MM.1S (cell line): Measurements from ENCODE around the gene FIGLA.

ENCODE experiments used
- DNase-seq: peaks from one replicate; pipeline ENCODE4 v3.0.0-alpha.2; 2015
- H2AFZ ChIP-seq: fragments of 300-600 bp; sonication (generic); 2 replicates; pipeline ENCODE4 v1.6.0; 2016; ENCODE audit warnings: antibody characterized with exemption, low read length
- H3F3A ChIP-seq: fragments of 300-600 bp; sonication (generic); 2 replicates; pipeline ENCODE4 v1.6.1; 2016; ENCODE audit warnings: mild to moderate bottlenecking, antibody characterized with exemption, low read length, moderate library complexity, mixed read lengths; ENCODE audit not compliant: insufficient read depth
- H3K27ac ChIP-seq: fragments of 300-600 bp; sonication (generic); 2 replicates; pipeline ENCODE4 v1.5.1; 2016; ENCODE audit warnings: mild to moderate bottlenecking, low read length
- H3K27me3 ChIP-seq: fragments of 300-600 bp; sonication (generic); replicated peaks from 2 replicates; pipeline ENCODE4 v1.6.0; 2016; ENCODE audit warnings: low read length; ENCODE audit not compliant: insufficient read depth
- H3K36me3 ChIP-seq: fragments of 300-600 bp; sonication (generic); replicated peaks from 2 replicates; pipeline ENCODE4 v1.6.1; 2016; ENCODE audit warnings: mild to moderate bottlenecking, low read length, mixed read lengths; ENCODE audit not compliant: insufficient read depth
- H3K4me1 ChIP-seq: fragments of 300-600 bp; sonication (generic); 2 replicates; pipeline ENCODE4 v1.6.1; 2016; ENCODE audit warnings: low read length, mixed read lengths
- H3K4me2 ChIP-seq: fragments of 300-600 bp; sonication (generic); 2 replicates; pipeline ENCODE4 v1.6.0; 2016; ENCODE audit warnings: low read depth, low read length
- H3K4me3 ChIP-seq: fragments of 300-600 bp; sonication (generic); 2 replicates; pipeline ENCODE4 v1.5.1; 2016; ENCODE audit warnings: low read length, mixed read lengths
- H3K79me2 ChIP-seq: fragments of 300-600 bp; sonication (generic); 2 replicates; pipeline ENCODE4 v1.6.1; 2016; ENCODE audit warnings: mixed run types, low read length, mixed read lengths
- H3K9ac ChIP-seq: fragments of 300-600 bp; sonication (generic); 2 replicates; pipeline ENCODE4 v1.6.1; 2016; ENCODE audit warnings: low read length, mixed read lengths
- H3K9me2 ChIP-seq: fragments of 300-600 bp; sonication (generic); replicated peaks from 2 replicates; pipeline ENCODE4 v1.6.1; 2016; ENCODE audit warnings: mild to moderate bottlenecking, low read length, mixed read lengths; ENCODE audit not compliant: insufficient read depth
- H3K9me3 ChIP-seq: fragments of 300-600 bp; sonication (generic); replicated peaks from 2 replicates; pipeline ENCODE4 v1.6.1; 2016; ENCODE audit warnings: mild to moderate bottlenecking, low read length, mixed read lengths; ENCODE audit not compliant: insufficient read depth
- H4K20me1 ChIP-seq: fragments of 300-600 bp; sonication (generic); 2 replicates; pipeline ENCODE4 v1.6.1; 2016; ENCODE audit warnings: mild to moderate bottlenecking, low read length, moderate library complexity, mixed read lengths; ENCODE audit not compliant: insufficient read depth
- CTCF ChIP-seq: fragments of 300-600 bp; sonication (generic); IDR thresholded peaks from 2 replicates; pipeline ENCODE4 v1.5.1; 2016; ENCODE audit warnings: antibody characterized with exemption, low read length, mixed read lengths
- EZH2 ChIP-seq: fragments of 300-600 bp; sonication (generic); optimal IDR thresholded peaks from 2 replicates; pipeline ENCODE3; 2017; ENCODE audit warnings: low read depth, mild to moderate bottlenecking, antibody characterized with exemption, low read length, mixed read lengths
- EZH2phosphoT487 ChIP-seq: fragments of 300-600 bp; sonication (generic); IDR thresholded peaks from 2 replicates; pipeline ENCODE4 v1.6.1; 2018; ENCODE audit warnings: antibody characterized with exemption, low read length

The FIGLA gene

DNA sequence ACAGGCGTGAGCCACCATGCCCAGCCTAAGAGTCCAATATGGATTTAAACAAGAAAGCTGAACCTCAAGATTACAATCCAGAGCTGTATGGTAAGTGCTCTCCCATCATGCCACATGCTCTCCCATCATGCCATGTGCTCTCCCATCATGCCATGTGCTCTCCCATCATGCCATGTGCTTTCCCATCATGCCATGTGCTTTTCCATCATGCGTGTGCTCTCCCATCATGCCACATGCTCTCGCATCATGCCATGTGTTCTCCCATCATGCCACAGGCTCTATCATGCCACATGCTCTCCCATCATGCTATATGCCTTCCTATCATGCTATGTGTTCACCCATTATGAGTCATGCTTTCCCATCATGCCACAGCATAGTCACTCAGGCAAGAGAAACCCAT is 43.2 kb downstream of the FIGLA start:
- H3K4me2 ChIP-seq, result no peak overlapping the region
- no peaks in the 10 kb centered on the region for H3K79me2 ChIP-seq
- no peaks in the 10 kb centered on the region for H4K20me1 ChIP-seq
- no peak overlapping the region for H3K27ac ChIP-seq
- H3K9me2 ChIP-seq, result no peaks in the 10 kb centered on the region
- H2AFZ ChIP-seq, result no peak overlapping the region
- H3K4me1 ChIP-seq, result no peaks in the 10 kb centered on the region
- H3K4me3 ChIP-seq, result no peak overlapping the region
- DNase-seq, result no peak
- H3K9ac ChIP-seq, result no peak overlapping the region
- H3K9me3 ChIP-seq, result no peaks in the 10 kb centered on the region
- no peaks in the 10 kb centered on the region for H3F3A ChIP-seq
- no peaks in the 10 kb centered on the region for H3K36me3 ChIP-seq
- TF ChIP-seq EZH2 (no peak), CTCF (no peak), EZH2phosphoT487 (no peak)
- H3K27me3 ChIP-seq, result no peaks in the 10 kb centered on the region

GRCh38 chr2:70746094-70746974 is 44.1 kb downstream of the FIGLA start:
- Histone ChIP-seq H3K36me3 (no peaks in the 10 kb centered on the region), H3F3A (no peaks in the 10 kb centered on the region), H3K4me3 (no peak overlapping the region), H4K20me1 (no peaks in the 10 kb centered on the region), H3K4me2 (no peak overlapping the region), H2AFZ (no peak overlapping the region), H3K79me2 (no peaks in the 10 kb centered on the region), H3K9me2 (no peaks in the 10 kb centered on the region), H3K9ac (no peak overlapping the region), H3K9me3 (no peaks in the 10 kb centered on the region), H3K27ac (no peak overlapping the region), H3K27me3 (no peaks in the 10 kb centered on the region), H3K4me1 (no peaks in the 10 kb centered on the region)
- no peak for DNase-seq
- TF ChIP-seq CTCF (no peak), EZH2 (no peak), EZH2phosphoT487 (no peak)

GRCh38 chr2:70745276-70745825 is 45.1 kb downstream of the FIGLA start:
- H3K36me3 ChIP-seq, result no peaks in the 10 kb centered on the region
- H3K27me3 ChIP-seq, result no peaks in the 10 kb centered on the region
- H3K4me1 ChIP-seq, result no peaks in the 10 kb centered on the region
- H3K4me2 ChIP-seq, result no peak overlapping the region
- no peak overlapping the region for H3K9ac ChIP-seq
- DNase-seq, result no peak
- no peaks in the 10 kb centered on the region for H3K9me2 ChIP-seq
- H3K9me3 ChIP-seq, result no peaks in the 10 kb centered on the region
- TF ChIP-seq EZH2 (no peak), CTCF (no peak), EZH2phosphoT487 (no peak)
- H3K4me3 ChIP-seq, result no peak overlapping the region
- no peaks in the 10 kb centered on the region for H4K20me1 ChIP-seq
- H3K79me2 ChIP-seq, result no peaks in the 10 kb centered on the region
- no peaks in the 10 kb centered on the region for H3F3A ChIP-seq
- no peak overlapping the region for H3K27ac ChIP-seq
- H2AFZ ChIP-seq, result no peak overlapping the region
